Hypothalamus (tissue), 51 donors: Measurements from ENCODE around the gene MACROD2.
"Not testable (repeated sequence)": the region's sequence is repeated elsewhere in the genome, so short reads cannot be mapped to it uniquely, and the experiment has no call there.

ENCODE experiments used
- DNase-seq, 51 donors: peaks; one replicate each; lab custom pipeline; 2025; lab: John Stamatoyannopoulos, UW

The MACROD2 gene

GRCh38 chr20:15784020-15784419, 1788.7 kb downstream of the MACROD2 start:
- no peak for DNase-seq

GRCh38 chr20:15789079-15789478, 1793.8 kb downstream of the MACROD2 start:
- peak in 9 of 51 donors; percentile 1 to 61 (median 11) for DNase-seq

DNA sequence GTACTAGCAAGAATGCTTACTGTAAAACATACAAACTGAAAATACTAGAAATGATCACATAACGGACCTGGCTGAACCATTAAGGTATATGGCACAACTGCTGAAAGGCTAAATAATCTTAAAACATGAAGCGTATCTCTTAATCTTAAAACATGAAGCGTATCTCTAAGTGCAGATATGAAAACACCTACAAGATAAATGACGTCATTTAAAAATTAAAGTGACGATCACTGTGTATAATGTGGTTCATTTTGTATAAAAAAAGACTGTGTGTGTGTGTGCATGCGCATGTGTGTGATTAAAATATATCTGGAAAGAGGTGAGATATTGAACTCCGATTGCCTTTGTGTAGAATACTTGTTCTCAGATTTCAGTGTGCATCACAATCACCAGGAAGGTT, 1797.5 kb downstream of the MACROD2 start:
- no peak for DNase-seq

DNA sequence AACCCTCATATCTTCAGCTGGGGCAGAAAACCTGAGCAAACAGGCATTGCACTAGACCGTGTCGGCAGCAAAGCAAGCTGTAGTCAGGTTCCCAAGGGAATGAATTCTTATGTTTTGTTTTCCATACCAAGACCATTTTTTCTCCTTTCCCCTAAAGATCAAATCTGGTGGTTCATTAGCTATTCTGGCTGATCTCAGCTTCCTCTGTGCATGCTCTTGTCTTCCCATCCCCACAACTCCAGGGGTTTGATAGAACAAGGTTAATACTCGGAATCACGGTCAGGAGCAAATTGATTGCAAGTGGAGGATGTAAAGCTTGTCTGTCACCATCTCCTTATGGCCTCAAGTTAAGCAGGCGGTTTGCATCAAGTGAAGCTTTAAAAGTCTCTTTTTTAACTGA, 1799.1 kb downstream of the MACROD2 start:
- DNase-seq = no peak

DNA sequence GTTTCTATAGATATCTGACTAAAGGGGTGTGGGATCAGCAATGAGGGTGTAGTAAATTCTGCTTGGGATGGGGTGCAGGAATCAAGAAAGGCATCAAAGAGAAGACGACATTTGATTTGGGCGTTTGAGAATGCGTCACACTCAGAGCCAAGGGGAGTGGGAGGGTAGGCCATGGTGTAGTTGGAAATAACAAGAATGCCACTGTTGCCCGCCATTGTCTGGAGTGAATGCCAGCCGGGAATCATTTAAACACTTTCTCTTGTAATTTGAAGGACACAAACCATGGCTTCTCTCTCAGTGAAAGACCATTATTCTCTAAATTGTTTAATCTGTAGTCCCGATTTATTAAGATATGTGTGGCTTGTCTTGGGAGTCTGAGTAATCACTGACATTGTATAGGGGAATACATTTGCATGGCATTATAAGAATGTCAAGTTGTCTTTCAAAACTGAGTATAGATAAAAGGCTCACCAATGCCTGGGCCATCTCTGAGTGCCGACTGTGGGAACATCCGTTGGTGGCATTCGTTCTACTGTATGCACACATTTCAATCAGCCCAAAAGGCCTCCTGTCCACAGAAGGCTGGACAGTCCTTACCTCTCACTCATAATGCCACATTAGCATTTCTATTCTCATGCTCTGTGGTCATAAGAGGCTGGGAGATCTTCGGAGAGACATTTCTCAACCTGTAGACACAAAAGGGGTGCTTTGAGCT, 1800.1 kb downstream of the MACROD2 start:
- no peak for DNase-seq

DNA sequence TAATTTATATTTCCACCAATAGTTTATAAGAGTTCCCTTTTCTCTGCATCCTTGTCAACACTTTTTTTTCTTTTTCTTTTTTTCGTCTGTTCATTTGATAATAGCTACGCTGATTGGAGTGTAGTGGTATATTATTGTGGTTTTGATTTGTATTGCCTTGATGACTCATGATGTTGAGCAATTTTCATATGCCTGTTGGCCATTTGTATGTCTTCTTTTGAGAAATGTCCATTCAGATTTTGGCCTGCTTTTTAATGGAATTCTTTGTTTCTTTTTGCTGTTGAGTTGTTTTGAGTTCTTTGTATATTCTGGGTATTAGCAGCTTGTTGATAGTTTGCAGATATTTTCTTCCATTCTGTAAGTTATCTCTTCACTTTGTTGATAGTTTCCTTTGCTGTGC, 1804.6 kb downstream of the MACROD2 start:
- no peak for DNase-seq

GRCh38 chr20:15802020-15802419, 1806.7 kb downstream of the MACROD2 start:
- no peak for DNase-seq

- DNase-seq = no peak
These were observed 1809.8 kb downstream of the MACROD2 start for GRCh38 chr20:15805154-15805553.

GRCh38 chr20:15806105-15806504, 1810.8 kb downstream of the MACROD2 start:
- DNase-seq = no peak

- DNase-seq = no peak
These were observed 1812.0 kb downstream of the MACROD2 start for GRCh38 chr20:15807271-15807670.

DNA sequence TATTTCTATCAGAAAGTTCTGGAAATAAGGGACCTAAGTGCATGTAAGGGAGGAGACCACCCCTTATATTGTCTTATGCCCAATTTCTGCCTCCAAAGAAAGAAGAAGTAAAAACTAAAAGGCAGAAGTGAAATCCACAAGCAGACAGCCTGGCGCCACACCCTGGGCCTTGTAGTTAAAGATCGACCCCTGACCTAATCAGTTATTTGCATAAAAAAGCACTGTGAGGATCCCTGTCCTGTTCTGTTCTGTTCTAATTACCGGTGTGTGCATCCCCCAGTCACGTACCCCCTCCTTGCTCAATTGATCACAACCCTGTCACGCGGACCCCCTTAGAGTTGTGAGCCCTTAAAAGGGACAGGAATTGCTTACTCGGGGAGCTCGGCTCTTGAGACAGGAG, 1812.5 kb downstream of the MACROD2 start:
- not testable (repeated sequence) for DNase-seq

GRCh38 chr20:15811951-15812350, 1816.6 kb downstream of the MACROD2 start:
- no peak for DNase-seq

DNA sequence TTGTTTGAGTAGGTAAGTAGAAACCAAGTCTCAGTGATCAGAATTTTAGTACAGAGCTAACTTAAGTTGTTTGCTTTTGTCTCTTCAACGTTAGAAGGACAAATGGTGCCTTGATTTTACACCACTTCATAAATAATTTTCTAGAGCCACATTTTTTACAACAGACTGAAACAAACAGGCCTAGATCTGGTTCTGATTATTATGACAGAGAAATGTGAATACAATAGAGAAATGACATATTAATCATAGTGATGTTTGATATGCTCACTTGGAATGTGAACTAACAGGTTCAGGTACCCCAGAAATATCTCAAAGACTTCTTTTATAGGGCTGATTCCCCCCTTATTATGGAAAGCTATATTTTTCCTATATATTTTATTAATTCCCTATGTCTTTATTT, 1817.4 kb downstream of the MACROD2 start:
- DNase-seq = no peak

DNA sequence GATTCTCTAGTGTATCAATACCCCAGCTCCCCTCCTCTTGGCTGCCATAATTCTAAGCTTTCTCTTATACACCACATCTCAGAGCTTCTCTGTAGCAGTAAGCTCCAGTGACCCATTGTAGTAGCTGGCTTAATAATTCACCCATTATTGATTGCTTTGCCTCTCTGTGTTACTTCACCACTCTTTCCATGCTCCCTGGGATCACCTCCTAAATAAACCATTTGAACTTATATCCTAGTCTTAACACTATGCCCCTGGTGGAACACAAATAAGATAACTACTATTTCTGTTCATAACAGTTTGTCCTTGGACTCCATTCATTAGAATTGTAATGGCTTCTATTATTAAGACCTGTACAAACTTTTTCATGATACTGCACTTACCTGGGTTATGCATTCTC, 1819.0 kb downstream of the MACROD2 start:
- DNase-seq = no peak

DNA sequence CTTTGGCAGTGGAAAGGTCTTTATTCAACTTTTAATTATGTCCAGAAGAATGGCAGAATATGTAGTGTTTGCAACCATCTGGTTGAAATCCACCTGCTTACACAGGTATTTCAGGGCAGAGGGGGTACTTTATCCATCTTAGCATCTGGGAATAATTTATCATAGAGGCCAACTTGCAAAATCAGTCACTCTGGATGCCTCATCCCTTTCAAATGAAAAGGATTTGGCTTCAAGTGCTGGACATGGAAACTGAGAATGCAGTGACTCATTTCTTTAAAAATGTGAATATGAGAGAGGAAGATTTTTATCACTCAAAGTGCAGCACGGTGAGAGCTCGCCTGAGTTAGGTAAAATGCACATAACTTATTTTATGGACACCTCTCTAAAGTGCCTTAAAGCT, 1819.6 kb downstream of the MACROD2 start:
- no peak for DNase-seq

DNA sequence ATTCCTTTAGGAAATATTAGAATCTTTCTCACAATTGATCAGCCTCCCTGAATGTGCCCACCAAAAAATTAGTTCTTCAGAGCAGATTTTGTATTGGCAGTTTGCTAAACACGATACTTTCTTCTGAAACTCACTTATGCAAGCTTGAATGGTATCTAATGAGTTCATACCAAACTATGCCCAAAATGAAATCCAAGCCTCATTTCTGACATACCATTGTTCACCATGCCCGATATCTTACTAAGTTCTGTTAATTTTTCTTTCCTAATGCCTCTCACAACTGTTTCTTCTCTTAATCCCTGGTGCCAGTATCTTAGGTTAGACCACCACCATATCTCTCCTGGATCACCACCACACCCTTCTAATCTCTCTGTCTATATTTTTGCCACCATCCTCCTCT, 1822.0 kb downstream of the MACROD2 start:
- no peak for DNase-seq

GRCh38 chr20:15818651-15819071, 1823.3 kb downstream of the MACROD2 start:
- no peak for DNase-seq

GRCh38 chr20:15823718-15824117, 1828.4 kb downstream of the MACROD2 start:
- DNase-seq = no peak

- DNase-seq = no peak
These were observed 1832.3 kb downstream of the MACROD2 start for GRCh38 chr20:15827628-15828027.

DNA sequence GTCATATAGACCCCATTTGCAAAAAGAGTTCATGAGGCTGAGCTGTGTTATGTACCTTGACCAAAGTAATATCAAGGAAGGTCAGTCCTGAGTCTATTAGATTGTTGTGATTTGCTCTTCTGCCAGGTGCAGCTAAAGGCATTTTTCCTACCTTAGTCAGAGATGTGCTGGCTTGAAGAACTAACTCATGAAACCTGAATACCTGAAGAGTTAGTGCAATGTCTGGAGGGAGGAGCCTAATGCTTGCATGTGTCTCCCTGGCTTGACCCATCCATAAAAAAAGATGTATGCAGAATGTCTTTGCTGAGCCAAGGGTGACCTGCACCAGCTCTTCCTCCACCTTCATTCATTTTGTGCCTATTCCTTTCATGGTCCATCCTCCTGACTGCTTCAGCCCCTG, 1835.9 kb downstream of the MACROD2 start:
- DNase-seq = no peak

GRCh38 chr20:15832512-15832911, 1837.2 kb downstream of the MACROD2 start:
- DNase-seq = no peak

DNA sequence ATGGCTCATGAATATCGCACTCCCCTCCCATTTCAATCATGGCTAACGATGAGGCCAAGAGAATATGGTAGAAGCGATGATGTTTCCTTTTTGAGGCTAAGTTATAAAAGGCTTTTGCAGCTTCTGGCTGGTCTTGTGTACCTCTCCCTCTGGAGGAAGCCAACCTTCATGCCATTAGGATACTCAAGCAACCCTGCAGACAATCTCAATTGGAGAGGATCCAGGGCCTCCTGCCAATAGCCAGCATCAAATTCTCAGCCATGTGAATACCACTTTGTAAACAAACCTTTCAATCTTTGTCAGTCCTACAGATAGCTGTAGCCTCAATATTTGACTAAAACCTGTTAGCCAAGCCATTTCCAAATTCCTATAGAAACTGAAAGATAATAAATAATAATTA, 1839.5 kb downstream of the MACROD2 start:
- DNase-seq = peak in 1 of 51 donors; percentile 5

DNA sequence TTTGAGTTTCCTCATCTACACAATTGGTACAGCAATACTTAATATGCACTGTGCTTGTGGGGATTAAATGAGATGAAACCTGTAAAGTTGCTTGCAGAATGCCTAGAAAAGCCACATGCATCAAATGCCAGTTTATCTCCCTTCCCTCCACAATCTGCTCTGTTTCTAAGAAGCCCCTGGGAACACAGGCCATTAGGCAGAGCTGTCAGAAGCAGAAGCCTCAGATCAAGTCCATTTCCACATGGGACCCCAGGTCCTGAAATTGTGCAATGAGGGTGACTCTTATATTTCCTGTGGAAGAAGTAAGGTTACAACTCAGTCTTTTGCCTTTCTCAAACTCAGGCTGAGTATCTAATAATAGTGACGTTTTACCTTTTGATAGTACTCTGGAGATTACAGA, 1840.5 kb downstream of the MACROD2 start:
- no peak for DNase-seq
